SU-DHL-6 (cell line): ENCODE measurements around the gene MCF2L2.

Experiments
- H2AFZ ChIP-seq: fragments of 200-600 bp; sonication (generic); 2 replicates; pipeline ENCODE4 v1.6.1; 2014; ENCODE audit warnings: low read depth, mild to moderate bottlenecking, moderate library complexity, mixed read lengths, antibody characterized with exemption, low read length; ENCODE audit not compliant: severe bottlenecking
- H3F3A ChIP-seq: fragments of 200-600 bp; shearing (Covaris generic); 2 replicates; pipeline ENCODE4 v1.6.0; 2016; ENCODE audit warnings: antibody characterized with exemption, mild to moderate bottlenecking; ENCODE audit not compliant: insufficient read depth
- H3K27ac ChIP-seq: fragments of 200-600 bp; sonication (generic); 2 replicates; pipeline ENCODE4 v1.5.1; 2016; ENCODE audit warnings: low read depth, mild to moderate bottlenecking, low read length, moderate library complexity, mixed read lengths
- H3K27me3 ChIP-seq: fragments of 200-600 bp; sonication (generic), shearing (Covaris generic); 2 replicates; pipeline ENCODE4 v1.6.0; 2014; ENCODE audit warnings: mild to moderate bottlenecking, low read length
- H3K36me3 ChIP-seq: fragments of 200-600 bp; sonication (generic); 2 replicates; pipeline ENCODE4 v1.6.1; 2014; ENCODE audit warnings: mild to moderate bottlenecking, low read length, mixed read lengths
- H3K4me2 ChIP-seq: fragments of 300-600, 200-600 bp; shearing (Covaris generic), sonication (generic); 2 replicates; pipeline ENCODE4 v1.6.0; 2014; ENCODE audit warnings: low read length, low read depth, mild to moderate bottlenecking; ENCODE audit not compliant: poor library complexity, severe bottlenecking
- H3K4me3 ChIP-seq: fragments of 200-600 bp; sonication (generic); 2 replicates; pipeline ENCODE4 v1.5.1; 2014; ENCODE audit warnings: antibody characterized with exemption, low read length, mild to moderate bottlenecking, mixed read lengths; ENCODE audit not compliant: insufficient read depth, poor library complexity, severe bottlenecking
- H3K79me2 ChIP-seq: fragments of 200-600 bp; sonication (generic); 2 replicates; pipeline ENCODE4 v1.6.1; 2014; ENCODE audit warnings: mild to moderate bottlenecking, low read length, moderate library complexity; ENCODE audit not compliant: insufficient read depth
- H3K9ac ChIP-seq: fragments of 200-600 bp; sonication (generic); 2 replicates; pipeline ENCODE4 v1.7.0; 2014; ENCODE audit warnings: mild to moderate bottlenecking, low read length
- H3K9me2 ChIP-seq: fragments of 200-600 bp; sonication (generic); replicated peaks from 2 replicates; pipeline ENCODE4 v1.6.1; 2014; ENCODE audit warnings: low read length; ENCODE audit not compliant: insufficient read depth
- H3K9me3 ChIP-seq: fragments of 200-600 bp; sonication (generic); 2 replicates; pipeline ENCODE4 v1.6.1; 2014; ENCODE audit warnings: low read length, mixed read lengths; ENCODE audit not compliant: insufficient read depth
- H4K20me1 ChIP-seq: fragments of 200-600 bp; sonication (generic); 2 replicates; pipeline ENCODE4 v1.6.1; 2014; ENCODE audit warnings: low read depth, mild to moderate bottlenecking, antibody characterized with exemption, low read length, moderate library complexity, mixed read lengths
- EZH2phosphoT487 ChIP-seq: fragments of 200-600 bp; sonication (generic), shearing (Covaris generic); conservative IDR thresholded peaks from 2 replicates; pipeline ENCODE4 v1.6.1; 2018; ENCODE audit warnings: mild to moderate bottlenecking, antibody characterized with exemption, low read length, moderate library complexity, mixed read lengths
- TF ChIP-seq, protein P1 (sequence below): fragments of 200-600 bp; sonication (generic); IDR thresholded peaks from one replicate; pipeline ENCODE4 v1.5.1; 2017; ENCODE audit warnings: antibody characterized with exemption, mild to moderate bottlenecking, low read length, moderate library complexity; ENCODE audit not compliant: insufficient read depth, poor library complexity, severe bottlenecking

MCF2L2 gene

DNA sequence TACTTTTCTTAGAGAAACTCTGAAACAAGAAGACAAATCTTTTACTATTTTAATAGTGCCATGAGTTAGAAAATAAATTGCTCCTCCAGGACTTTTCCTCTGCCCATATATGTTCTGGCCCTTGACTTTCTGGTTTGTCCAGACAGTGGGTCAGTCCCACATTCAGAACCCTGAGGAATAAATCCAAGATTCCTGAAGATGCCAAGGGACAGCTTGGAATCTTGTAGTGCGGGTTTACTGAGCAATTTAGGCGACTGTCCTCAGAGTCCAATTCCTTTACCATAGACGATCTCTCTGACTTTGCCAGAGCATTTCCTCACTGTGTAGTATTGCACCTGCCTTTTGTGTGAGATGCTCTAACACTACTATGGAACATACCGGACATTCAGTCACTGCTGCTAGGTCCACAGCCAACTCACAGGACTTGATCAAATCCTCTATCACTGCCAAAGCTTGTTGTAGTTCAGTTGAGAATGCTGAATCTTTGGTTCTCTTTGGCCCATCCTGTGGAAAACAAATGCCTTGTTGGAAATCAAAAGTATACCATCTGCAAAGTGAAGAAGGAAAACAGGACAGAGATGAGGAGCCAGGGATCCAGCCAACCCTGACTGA is 212.7 kb downstream of the MCF2L2 start:
- Histone ChIP-seq H3K36me3 (no peaks in the 10 kb centered on the region), H3F3A (no peaks in the 10 kb centered on the region), H3K9ac (no peak overlapping the region), H4K20me1 (no peaks in the 10 kb centered on the region), H3K27me3 (no peaks in the 10 kb centered on the region), H2AFZ (no peak overlapping the region), H3K4me3 (no peak overlapping the region), H3K27ac (no peak overlapping the region), H3K79me2 (no peaks in the 10 kb centered on the region), H3K4me2 (no peak overlapping the region), H3K9me3 (no peaks in the 10 kb centered on the region), H3K9me2 (no peaks in the 10 kb centered on the region)
- TF ChIP-seq EZH2phosphoT487 = no peak
- TF ChIP-seq, protein P1, sequence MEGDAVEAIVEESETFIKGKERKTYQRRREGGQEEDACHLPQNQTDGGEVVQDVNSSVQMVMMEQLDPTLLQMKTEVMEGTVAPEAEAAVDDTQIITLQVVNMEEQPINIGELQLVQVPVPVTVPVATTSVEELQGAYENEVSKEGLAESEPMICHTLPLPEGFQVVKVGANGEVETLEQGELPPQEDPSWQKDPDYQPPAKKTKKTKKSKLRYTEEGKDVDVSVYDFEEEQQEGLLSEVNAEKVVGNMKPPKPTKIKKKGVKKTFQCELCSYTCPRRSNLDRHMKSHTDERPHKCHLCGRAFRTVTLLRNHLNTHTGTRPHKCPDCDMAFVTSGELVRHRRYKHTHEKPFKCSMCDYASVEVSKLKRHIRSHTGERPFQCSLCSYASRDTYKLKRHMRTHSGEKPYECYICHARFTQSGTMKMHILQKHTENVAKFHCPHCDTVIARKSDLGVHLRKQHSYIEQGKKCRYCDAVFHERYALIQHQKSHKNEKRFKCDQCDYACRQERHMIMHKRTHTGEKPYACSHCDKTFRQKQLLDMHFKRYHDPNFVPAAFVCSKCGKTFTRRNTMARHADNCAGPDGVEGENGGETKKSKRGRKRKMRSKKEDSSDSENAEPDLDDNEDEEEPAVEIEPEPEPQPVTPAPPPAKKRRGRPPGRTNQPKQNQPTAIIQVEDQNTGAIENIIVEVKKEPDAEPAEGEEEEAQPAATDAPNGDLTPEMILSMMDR = no peak

DNA sequence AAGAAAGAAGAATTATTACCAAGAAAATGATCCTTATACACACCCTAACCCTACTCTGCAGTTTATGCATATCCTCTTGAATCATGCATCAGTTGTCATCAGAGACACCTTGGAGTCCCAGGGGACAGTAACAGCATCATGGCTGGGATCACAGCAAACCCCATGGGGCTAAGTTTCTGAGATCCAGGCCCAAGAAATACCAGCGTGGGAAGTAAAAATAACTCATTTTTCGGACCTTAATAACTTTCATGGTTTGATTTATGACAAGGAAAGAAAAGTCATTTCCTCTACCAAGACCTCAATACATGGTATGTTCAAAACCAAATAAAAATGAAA is 214.2 kb downstream of the MCF2L2 start:
- no peak overlapping the region for H3K9ac ChIP-seq
- H3K9me3 ChIP-seq = no peaks in the 10 kb centered on the region
- no peaks in the 10 kb centered on the region for H3K9me2 ChIP-seq
- TF ChIP-seq EZH2phosphoT487 = no peak
- TF ChIP-seq, protein P1 = no peak
- H3K4me2 ChIP-seq = no peak overlapping the region
- H3F3A ChIP-seq = no peaks in the 10 kb centered on the region
- no peak overlapping the region for H2AFZ ChIP-seq
- H3K4me3 ChIP-seq = no peak overlapping the region
- no peaks in the 10 kb centered on the region for H3K27me3 ChIP-seq
- H3K36me3 ChIP-seq = no peaks in the 10 kb centered on the region
- no peaks in the 10 kb centered on the region for H4K20me1 ChIP-seq
- H3K27ac ChIP-seq = no peak overlapping the region
- H3K79me2 ChIP-seq = no peaks in the 10 kb centered on the region

DNA sequence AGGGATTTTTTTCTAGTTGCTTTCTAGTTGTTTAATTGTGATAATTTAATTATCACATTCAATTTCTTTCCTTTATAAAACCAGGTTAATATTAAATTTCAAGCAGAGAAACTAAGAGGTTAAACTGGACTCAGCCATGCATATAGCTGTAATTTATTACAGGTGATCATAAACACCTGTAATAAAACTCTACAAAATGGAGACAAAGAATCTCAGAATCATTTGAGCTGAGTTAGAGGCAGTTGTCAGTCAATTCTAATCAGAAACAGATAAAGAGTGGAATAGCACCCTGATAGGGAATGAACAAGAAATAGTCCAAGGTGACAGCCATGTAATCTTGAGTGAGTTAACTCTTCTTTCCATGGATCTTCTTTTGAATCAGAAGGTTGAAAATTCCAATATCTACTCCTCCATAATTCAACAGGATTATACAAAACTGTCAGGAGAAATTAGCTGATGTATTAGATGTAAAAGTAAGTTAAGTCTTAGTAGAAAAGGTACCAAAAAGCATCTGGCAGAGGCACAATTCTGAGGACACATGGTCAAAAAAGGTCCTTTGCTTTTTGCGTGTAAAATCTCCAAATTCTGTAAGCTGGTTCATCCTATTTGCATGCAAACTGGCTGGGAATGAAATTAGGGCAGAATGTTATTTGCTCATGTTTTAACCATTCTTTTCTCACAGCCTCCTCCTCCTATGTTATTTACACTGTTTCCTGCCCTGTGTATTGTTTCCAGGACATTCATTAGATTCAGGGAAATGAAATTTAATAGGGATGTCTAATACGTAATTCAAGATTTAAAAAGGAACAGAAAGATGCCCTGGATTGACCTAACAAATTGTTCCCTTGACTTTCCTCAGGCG is 214.8 kb downstream of the MCF2L2 start:
- Histone ChIP-seq H3K9me2 (no peaks in the 10 kb centered on the region), H3F3A (no peaks in the 10 kb centered on the region), H3K27me3 (no peaks in the 10 kb centered on the region), H2AFZ (no peak overlapping the region), H3K27ac (no peak overlapping the region), H3K79me2 (no peaks in the 10 kb centered on the region), H3K36me3 (no peaks in the 10 kb centered on the region), H3K9ac (no peak overlapping the region), H3K4me2 (no peak overlapping the region), H3K4me3 (no peak overlapping the region), H4K20me1 (no peaks in the 10 kb centered on the region), H3K9me3 (no peaks in the 10 kb centered on the region)
- TF ChIP-seq EZH2phosphoT487 = no peak
- TF ChIP-seq, protein P1 = no peak
